ENCODE measurements around the gene ABCB11.
A peak's percentile ranks its signal among the peaks of the same experiment; 100 is the strongest.

Gene ABCB11

GRCh38 chr2:169006665-169007064, 24.5 kb downstream of the ABCB11 start:
- DNase-seq, result no peak

- no peak for DNase-seq
Measured at GRCh38 chr2:169005994-169006393, 25.1 kb downstream of the ABCB11 start.

GRCh38 chr2:169005080-169005598, 26.0 kb downstream of the ABCB11 start:
- DNase-seq, result no peak

- DNase-seq, result no peak
Measured at GRCh38 chr2:169002161-169002738, 28.9 kb downstream of the ABCB11 start.

- no peak for DNase-seq
Measured at GRCh38 chr2:169001116-169001815, 29.9 kb downstream of the ABCB11 start.

- DNase-seq, result no peak
Measured at GRCh38 chr2:168999668-169000213, 31.4 kb downstream of the ABCB11 start.

- no peak for DNase-seq
Measured at GRCh38 chr2:168998609-168999211, 32.4 kb downstream of the ABCB11 start.

- DNase-seq, result no peak
Measured at GRCh38 chr2:168997794-168998193, 33.3 kb downstream of the ABCB11 start.

- no peak for DNase-seq
Measured at GRCh38 chr2:168997118-168997521, 34.0 kb downstream of the ABCB11 start.

- DNase-seq, result no peak
Measured at GRCh38 chr2:168995744-168996143, 35.4 kb downstream of the ABCB11 start.

- DNase-seq, result no peak
Measured at GRCh38 chr2:168993538-168993937, 37.6 kb downstream of the ABCB11 start.

- DNase-seq, result no peak
Measured at GRCh38 chr2:168992591-168993349, 38.4 kb downstream of the ABCB11 start.

GRCh38 chr2:168992026-168992425, 39.1 kb downstream of the ABCB11 start:
- no peak for DNase-seq

GRCh38 chr2:168988755-168989154, 42.4 kb downstream of the ABCB11 start:
- no peak for DNase-seq

GRCh38 chr2:168986398-168986943, 44.7 kb downstream of the ABCB11 start:
- DNase-seq, result no peak

GRCh38 chr2:168981651-168982050, 49.5 kb downstream of the ABCB11 start:
- DNase-seq, result no peak

GRCh38 chr2:168978461-168978861, 52.7 kb downstream of the ABCB11 start:
- DNase-seq, result peak in 1 of 2 donors; percentile 2

GRCh38 chr2:168977608-168978007, 53.5 kb downstream of the ABCB11 start:
- no peak for DNase-seq

- DNase-seq, result no peak
Measured at GRCh38 chr2:168976034-168976654, 55.0 kb downstream of the ABCB11 start.

GRCh38 chr2:168974428-168974827, 56.7 kb downstream of the ABCB11 start:
- no peak for DNase-seq

- no peak for DNase-seq
Measured at GRCh38 chr2:168971261-168971660, 59.9 kb downstream of the ABCB11 start.

GRCh38 chr2:168970711-168971233, 60.4 kb downstream of the ABCB11 start:
- DNase-seq, result no peak
